CD4-positive, alpha-beta T cell treated with Interleukin-21 for 1 hour (primary cell): ENCODE results near the gene GABRB2.
"Not testable (repeated sequence)": the region's sequence is repeated elsewhere in the genome, so short reads cannot be mapped to it uniquely, and the experiment has no call there.

Experiments
- DNase-seq: peaks from one replicate; pipeline ENCODE4 v3.0.0-alpha.2; 2020

GABRB2 gene

DNA sequence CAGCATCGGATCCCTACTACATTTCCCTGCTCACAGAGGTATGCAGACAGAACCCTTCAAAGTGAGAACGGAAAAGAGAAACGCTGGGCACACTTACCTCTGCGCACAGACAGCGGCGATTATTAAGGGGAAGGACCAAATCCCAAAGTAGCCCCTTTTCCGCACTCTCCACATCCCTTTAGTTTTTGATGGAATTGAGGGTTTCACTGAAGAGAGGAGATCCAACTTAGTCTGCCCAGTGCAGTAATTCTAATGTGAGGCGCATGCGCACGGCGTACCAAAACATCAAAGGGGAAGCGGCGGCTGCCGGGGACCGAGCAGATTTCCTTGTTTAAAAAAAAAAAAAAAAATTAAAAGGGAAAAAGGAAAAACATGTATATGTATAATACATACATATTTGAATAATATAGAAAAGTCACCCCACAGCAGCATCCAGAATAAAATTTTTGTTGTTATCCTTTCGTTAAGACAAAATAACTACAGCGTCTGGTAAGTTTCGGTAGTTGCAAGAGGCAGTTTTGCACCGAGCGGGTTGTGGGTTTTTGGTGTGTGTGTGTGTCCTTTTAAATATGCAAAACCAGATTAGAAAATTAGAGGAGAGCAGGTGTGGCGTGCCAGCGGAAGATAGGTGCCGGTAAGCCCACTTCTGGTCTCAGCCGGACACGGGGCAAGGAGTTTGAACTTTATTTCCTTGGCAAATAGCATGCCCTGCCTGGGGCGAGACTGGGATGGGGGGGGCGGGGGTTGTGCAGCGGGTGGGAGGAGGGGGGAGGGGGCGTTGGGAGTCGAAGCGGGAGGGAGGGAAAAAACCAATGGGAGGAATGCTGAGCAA, at the start of gene GABRB2:
GABRB2 (minus strand) TSS at position 256 of the 832 bp plus-strand sequence; CDS start at position 174, 82 bp downstream.
- DNase-seq, result peak; percentile 4

DNA sequence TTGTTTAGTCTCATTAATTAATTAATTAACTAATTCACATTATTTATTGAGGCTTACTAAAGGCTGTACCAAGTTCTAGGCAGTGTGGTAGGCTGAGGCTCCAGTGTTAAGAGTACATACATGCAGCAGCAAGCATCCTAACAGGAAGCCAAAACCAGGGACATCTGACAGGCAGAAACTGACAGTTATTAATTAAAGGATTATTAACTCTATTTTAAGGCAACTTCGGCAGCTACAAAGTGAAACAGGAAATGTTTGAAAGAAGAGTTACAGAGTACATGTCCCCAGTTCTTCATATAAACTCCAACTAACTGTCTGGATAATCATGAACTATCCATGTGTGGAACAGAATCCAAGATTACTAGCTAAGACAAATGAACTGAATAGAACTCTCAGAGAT, 39.3 kb upstream of the GABRB2 start:
- no peak for DNase-seq

GRCh38 chr5:161580621-161581020, 34.1 kb upstream of the GABRB2 start:
- no peak for DNase-seq

DNA sequence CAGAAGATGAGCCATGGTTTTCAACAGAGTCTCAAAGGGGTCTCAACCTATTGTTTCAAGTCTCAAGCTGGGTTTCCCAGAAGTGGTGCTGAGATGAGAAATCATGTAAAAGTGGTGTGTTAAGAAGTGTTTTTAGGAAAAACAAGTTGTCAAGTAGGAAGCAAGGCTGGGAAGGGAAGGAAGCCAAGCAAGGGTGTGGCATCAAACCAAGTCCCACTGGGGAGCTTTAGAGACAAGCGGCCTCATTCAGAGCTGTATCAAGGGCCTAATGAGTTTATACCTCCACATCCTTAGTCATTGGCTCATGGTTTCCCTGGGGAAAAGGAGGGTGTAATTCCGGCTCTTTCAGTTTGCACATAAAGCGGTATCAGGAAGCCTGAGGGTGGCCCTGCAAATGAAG, 26.4 kb upstream of the GABRB2 start:
- no peak for DNase-seq

DNA sequence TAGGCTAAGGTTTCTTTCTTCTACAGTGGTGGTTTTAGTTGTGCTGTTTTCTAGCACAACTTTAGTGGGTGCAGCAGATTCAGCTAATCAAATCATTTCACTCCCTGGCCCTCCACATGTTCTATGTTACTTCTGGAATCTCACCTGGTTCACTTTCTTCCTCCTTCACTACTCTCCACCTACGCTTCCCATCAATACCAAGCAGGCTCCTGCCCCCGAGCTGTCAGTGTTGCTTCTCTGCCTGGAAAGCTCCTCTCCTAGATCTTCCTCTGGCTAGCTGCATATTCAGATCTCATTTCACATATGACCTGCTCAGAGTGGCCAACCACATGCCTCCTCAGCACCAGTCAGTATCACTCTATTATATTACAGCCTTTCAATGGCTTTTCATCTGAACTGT, 19.6 kb upstream of the GABRB2 start:
- DNase-seq, result no peak

DNA sequence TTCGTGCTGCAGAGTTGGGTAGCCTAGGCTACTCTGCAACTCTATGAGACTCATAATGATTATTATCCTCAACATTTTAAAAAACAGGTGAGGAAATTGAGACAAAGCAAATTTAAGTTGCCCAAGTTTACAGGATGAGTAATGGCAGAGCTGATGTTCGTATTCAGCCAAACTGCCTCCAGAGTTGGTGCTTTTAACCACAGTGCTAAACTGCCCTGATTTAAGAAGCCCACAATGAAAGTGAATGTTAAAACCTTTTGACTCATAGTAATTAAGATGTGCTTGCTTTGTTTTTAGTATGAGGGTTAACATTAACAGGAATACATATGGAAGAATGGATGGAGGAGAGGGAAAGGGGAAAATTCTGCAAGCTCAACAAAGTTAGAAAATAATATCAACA, 15.9 kb upstream of the GABRB2 start:
- no peak for DNase-seq

- no peak for DNase-seq
Measured at GRCh38 chr5:161549106-161549505, 2.6 kb upstream of the GABRB2 start.

DNA sequence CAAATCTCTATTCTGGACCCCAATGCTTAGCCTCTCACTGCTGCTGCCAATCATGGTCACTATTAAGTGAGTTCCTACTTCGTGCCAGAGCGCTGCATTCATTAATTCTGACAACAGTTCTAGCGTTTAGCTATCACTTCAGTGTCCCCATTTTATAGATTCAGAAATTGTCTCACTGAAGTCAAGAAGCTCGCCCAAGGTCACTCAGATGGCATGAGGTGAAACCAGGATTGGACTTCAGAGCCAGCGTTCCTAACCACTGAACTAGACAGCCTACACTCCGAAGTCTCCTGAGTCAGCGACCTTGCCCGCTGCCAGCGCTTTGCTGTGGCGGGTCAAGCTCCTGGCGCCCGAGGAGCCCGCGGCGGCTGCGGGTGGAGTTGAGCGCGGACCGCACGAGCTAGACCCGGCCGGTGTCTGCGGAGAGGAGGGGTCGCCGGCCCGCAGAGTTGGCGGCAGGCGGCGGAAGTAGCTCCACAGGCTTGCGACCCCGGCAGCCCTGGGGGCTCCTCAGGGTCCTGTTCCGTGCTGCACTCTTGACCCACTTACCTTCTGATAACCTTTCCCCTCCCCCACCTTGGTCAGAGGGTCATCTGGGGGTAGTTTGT, 2.1 kb upstream of the GABRB2 start:
- DNase-seq, result no peak

- DNase-seq, result no peak
Measured at GRCh38 chr5:161547738-161548486, 1.4 kb upstream of the GABRB2 start.

DNA sequence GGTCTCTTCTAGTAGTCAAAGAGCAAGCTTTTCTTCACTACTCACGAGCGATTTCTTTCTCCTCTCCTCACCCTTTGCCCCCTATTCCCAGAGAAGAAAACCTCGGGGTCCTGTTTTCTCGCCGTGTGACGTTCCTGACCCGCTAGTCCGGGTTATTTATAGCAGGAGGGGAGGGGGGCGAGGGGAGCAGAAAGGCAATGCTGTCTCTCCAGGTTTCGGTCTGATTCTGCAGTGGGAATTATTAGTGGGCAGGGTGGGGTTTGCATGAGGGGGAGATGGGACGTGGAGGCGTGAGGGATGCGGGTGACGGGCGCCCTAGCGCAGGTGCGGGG, 847 bp upstream of the GABRB2 start:
- DNase-seq, result no peak

DNA sequence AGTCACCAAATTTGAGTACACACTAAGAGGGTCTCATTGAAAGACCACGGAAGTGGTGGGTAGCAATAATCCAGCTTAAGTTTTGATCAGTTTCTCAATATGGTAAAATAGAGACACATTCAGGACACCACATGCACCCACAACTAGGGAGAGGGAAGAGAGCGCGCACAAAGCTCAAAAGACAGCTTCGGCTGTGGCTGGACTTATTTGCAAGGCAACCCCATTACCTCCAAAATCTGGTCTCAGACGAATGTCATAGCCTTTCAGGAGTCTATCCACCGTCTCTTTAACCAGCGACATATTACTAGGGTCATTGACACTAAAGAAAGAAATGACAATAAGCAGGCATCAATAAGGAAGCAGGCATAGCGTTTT, 443 bp downstream of the GABRB2 start:
- no peak for DNase-seq

DNA sequence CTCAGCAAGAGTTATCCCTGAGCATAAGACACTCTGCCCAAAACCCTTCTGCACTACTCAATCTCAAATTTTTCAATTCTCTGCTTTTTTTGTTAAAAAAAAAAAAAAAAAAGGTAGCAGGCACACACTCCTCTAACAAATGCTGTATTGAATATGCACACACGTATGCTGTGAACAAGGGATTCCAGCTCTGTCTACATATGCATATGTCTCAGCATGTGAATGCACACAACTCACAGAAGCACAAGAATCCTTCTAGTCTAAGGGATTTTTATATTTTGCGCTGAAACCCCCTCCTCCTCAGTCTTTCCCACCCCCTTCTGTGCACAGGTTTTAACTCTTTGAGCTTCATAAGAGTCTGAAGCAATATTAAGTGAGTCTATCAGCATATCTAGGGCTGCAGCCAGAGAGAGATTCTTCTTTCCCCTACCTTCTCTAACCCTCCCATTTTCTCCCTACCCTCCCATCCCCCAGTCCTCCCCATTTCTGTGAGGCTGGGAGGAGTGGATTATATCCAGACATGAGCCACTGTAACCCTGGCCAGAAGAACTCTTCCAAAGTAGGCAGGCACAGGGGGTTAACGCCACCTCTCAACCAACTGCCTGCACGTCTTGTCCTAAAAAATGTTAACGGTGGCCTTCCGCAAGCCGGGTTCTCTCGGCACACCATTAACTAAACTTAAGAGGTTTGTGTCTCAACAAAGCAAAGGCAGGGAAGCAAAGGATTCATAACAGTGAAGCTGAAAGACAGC, 1.0 kb downstream of the GABRB2 start:
- no peak for DNase-seq

DNA sequence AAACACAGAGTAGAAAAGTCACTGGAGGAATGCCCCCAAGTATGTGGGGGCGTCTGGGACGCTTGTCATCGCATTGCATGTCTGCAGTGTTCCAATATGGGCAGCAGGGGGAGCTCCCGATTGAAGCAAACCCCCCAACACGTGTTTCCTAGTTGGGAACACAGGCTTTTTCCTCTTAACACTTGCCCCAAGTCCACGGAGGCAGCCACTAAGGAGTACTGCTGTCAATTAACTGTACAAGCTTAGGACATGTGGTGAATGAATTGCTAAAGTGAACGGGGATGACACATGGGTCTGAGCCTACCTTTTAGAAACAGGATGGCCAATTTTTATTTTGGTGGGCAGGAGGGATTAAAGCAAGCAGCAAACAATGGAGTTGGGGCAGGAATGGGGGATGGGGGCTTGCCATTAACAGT, 2.2 kb downstream of the GABRB2 start:
- DNase-seq, result no peak

GRCh38 chr5:161539016-161539415, 7.5 kb downstream of the GABRB2 start:
- no peak for DNase-seq

- no peak for DNase-seq
Measured at GRCh38 chr5:161535762-161536161, 10.8 kb downstream of the GABRB2 start.

GRCh38 chr5:161530700-161531099, 15.8 kb downstream of the GABRB2 start:
- DNase-seq, result no peak

GRCh38 chr5:161513942-161514341, 32.6 kb downstream of the GABRB2 start:
- DNase-seq, result no peak

- no peak for DNase-seq
Measured at GRCh38 chr5:161507591-161507990, 38.9 kb downstream of the GABRB2 start.

DNA sequence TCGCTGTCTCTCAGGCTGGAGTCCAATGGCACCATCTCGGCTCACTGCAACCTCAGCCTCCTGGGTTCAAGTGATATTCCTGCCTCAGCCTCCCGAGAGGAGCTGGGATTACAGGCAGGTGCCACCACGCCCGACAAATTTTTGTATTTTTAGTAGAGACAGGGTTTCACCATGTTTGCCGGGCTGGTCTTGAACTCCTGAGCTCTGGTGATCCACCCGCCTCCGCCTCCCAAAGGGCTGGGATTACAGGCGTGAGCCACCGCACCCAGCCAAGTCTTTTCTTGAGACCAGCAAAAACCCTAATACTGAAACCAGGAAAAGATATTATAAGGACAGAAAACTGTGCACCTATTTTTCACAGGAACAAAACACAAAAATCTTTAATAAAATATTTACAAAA, 41.4 kb downstream of the GABRB2 start:
- DNase-seq, result not testable (repeated sequence)

GRCh38 chr5:161498531-161498930, 48.0 kb downstream of the GABRB2 start:
- no peak for DNase-seq

DNA sequence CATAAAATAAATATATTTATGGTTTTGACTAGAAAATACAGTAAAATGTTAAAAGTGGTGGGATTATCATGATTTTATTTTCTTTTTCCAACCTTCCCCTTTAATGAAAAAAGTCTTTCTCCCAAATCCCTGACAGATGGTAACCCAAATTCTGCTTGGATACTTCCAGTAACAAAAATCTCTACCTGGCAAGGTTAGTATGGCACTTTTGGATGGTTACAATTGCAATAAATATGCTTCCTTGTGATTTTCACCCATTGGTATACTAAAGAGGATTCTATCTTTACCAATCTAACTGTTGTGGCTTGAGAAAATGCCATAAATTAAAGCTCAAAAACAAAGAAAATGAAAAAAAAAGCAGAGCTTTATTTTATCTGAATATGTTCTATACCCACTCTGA, 62.8 kb downstream of the GABRB2 start:
- no peak for DNase-seq

- no peak for DNase-seq
Measured at GRCh38 chr5:161481922-161482321, 64.6 kb downstream of the GABRB2 start.

DNA sequence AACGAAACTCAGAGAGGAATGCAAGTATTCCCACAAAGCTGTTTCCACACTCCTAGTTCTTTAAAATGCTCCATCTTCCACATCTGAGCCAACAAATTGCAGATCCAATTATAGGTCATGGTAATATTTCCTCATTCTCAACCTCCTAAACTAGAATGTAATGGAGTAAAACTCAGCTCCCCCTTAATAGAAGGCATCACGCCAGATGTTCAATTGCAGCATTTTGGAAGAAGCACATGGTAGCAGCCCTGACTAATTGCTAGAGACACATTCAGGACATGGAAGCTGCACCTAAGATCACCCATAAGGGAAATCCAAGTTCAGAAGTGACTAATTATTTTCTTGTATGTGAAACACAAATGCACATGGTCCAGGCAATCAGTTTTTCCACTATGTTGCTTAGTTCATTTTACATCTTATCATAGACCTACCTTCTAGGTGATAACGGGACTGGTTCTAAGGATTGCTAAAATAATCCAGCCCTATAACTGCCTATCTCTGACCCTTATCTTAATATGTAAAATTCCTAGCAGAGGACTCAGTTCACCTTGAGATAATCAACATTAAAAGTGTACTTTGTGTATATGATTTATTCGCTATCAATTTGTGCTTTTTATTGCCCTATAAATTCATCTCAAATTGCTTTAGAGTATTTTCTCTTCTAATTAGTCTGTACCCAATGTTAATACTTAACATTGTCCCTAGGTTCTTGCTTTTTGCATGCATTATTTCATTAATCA, 75.1 kb downstream of the GABRB2 start:
- DNase-seq, result no peak
